GM18520 (cell line): ENCODE data around the gene ANO1.

Source experiments
- ATAC-seq: cut with Tn5 transposase; IDR thresholded peaks from one replicate; pipeline ENCODE4 v1.9.1; 2021; ENCODE audit not compliant: unreplicated experiment

The ANO1 gene

GRCh38 chr11:70156291-70157037, 78.3 kb downstream of the ANO1 start:
- ATAC-seq = no peak

GRCh38 chr11:70158201-70158600, 80.1 kb downstream of the ANO1 start:
- no peak for ATAC-seq

- no peak for ATAC-seq
Measured at GRCh38 chr11:70158757-70159389, 80.8 kb downstream of the ANO1 start.

GRCh38 chr11:70159627-70160570, 81.8 kb downstream of the ANO1 start:
- no peak for ATAC-seq

- no peak for ATAC-seq
Measured at GRCh38 chr11:70161043-70161625, 83.0 kb downstream of the ANO1 start.

- no peak for ATAC-seq
Measured at GRCh38 chr11:70164705-70165104, 86.6 kb downstream of the ANO1 start.

DNA sequence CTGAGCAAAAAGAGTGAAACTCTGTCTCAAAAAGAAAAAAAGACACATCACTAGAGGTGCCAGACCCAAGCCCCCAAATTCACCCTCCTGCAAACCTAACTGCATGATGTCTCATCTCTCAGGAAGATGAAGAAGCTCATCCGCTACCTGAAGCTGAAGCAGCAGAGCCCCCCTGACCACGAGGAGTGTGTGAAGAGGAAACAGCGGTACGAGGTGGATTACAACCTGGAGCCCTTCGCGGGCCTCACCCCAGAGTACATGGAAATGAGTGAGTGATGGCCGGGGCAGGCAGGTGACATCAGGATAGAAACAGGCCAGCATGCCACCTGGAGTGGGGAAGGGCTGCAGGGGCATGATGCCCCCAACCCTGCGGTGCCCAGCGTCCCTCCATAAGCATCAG, 89.0 kb downstream of the ANO1 start:
- ATAC-seq = no peak

- ATAC-seq = no peak
Measured at GRCh38 chr11:70167723-70168404, 89.7 kb downstream of the ANO1 start.

DNA sequence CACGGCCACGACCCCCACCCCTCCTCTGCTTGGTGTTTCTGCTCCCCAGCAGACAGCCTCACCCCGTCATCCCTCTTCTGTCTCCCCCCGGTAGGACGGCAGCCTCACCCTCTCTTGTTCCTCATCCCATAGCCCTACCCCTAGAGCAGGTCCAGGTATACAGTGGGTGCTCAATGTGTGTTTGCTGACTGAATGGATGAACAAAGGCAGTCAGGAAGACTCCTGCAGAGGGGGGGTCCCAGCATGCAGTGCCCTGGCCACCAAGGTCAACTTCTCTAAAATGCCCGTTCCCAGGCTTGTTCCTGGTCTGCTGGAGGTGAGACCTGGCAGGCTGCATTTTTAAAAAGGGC, 90.3 kb downstream of the ANO1 start:
- ATAC-seq = no peak

- no peak for ATAC-seq
Measured at GRCh38 chr11:70169127-70169526, 91.0 kb downstream of the ANO1 start.

DNA sequence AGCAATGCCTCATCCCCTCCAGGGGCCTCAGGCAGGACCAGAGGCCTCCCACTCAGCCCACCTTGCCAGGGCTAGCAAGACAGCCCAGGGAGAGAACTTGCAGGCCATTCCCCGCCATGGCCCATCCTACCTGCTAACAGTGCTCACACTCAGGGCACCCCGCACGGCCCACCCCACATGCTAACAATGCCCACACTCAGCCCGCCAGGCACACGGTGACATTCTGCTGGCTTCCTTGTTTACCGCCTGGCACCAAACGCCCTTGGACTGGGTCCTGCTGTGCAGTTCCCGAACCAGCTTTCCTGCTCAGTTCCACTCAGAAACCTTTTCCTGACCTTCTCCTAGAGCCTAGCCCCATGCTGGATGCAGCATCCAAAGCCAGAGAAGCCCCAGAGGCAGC, 91.5 kb downstream of the ANO1 start:
- no peak for ATAC-seq

DNA sequence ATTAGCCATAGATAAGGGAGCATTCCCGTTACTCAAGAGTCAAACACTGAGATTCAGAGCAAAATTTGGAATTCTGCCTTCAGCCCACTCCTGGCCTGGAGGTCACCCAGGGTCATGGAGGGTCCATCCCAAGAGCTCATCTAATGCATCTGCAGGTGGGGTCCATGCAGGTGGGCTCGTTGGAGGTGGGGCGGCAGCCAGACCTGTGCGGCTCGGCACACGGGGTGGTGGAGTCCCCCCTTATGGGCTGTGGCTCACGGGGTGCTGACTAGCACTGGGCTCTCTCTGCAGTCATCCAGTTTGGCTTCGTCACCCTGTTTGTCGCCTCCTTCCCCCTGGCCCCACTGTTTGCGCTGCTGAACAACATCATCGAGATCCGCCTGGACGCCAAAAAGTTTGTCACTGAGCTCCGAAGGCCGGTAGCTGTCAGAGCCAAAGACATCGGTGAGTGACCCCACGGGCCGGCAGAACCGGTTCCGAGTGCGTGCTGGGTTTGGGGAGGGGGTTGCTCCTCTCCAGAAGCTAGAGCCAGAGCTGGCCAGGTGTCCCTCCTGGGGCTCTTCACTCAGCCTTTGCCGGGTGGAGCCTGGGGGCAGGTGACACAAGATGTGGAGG, 92.6 kb downstream of the ANO1 start:
- ATAC-seq = no peak

DNA sequence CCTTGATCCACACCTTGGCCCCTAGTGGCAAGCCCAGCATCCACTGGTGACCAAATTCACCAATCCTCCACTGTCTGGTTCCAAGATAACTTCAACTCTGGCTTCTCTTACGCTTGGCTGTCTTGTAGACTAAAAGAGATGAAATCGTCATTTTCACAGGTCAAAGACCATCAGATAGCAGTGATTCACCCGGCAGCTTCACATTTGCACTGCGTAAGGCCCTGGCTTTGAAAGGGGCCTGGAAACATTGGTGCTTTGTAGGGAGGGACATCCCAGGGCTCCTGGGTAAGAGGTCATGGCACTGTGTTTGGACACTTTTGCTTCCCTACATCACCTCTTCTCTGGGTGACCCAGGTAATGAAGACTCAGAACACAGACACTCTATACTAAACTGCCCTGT, 94.9 kb downstream of the ANO1 start:
- no peak for ATAC-seq

GRCh38 chr11:70174547-70175235, 96.6 kb downstream of the ANO1 start:
- no peak for ATAC-seq

GRCh38 chr11:70175236-70175698, 97.2 kb downstream of the ANO1 start:
- no peak for ATAC-seq

GRCh38 chr11:70176940-70177689, 99.0 kb downstream of the ANO1 start:
- ATAC-seq = no peak

DNA sequence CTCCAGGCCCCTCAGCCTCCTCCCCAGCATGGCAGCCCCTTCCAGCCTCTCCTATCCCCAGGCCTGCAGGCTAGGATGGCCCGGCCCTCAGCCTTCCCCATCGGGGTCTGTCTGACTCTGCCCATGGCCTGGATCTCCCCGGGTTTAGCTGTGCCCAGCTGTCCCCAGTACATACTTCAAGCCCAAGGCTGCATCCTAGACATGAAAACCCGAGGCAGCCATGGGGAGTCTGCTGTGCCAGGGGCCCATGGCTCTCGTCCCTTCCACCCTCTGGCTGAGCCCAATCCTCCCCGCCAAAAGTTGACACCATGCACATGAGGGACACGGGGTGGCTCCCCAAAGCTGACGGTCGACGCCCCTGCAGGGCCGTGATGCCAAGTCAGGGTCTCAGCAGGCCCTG, 102.8 kb downstream of the ANO1 start:
- ATAC-seq = no peak

- ATAC-seq = no peak
Measured at GRCh38 chr11:70182266-70182665, 104.1 kb downstream of the ANO1 start.

- ATAC-seq = no peak
Measured at GRCh38 chr11:70183032-70183431, 104.9 kb downstream of the ANO1 start.
